A673 (cell line): ENCODE results near the gene NCOA7.

Experiments used
- CTCF ChIP-seq: fragments of 300-800, 200-600 bp; sonication (generic); conservative IDR thresholded peaks from 2 replicates; pipeline ENCODE4 v1.5.1; 2017; ENCODE audit warnings: low read depth, mild to moderate bottlenecking, antibody characterized with exemption, low read length, moderate library complexity, mixed read lengths
- EZH2 ChIP-seq: fragments of 200-600 bp; sonication (generic); IDR thresholded peaks from 2 replicates; pipeline ENCODE4 v1.6.1; 2017; ENCODE audit warnings: borderline replicate concordance, low read depth, mild to moderate bottlenecking, mixed read lengths, antibody characterized with exemption, low read length; ENCODE audit not compliant: poor library complexity, severe bottlenecking

DNA sequence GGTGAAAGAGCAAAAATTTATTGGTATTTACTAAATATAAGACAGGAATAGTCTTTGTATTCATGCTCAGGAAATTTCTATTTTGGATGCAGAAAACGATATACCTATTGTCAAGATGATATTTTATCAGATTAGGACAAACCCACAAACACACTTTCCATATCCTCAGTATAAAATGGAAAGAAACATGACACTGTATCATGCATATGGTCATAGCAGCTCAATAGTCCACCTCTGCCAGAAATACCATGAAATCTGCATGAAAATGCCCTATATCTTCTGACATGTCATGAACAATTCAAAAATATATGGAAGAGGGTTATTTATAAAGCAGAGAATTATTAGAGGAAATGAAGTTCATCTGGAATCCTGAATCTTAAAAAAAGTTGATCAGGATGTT, 154.1 kb downstream of the NCOA7 start:
- TF ChIP-seq CTCF (no peak), EZH2 (no peak)
